GM18507 (cell line): Measurements from ENCODE around the gene BRINP2.
"Not testable (repeated sequence)": the region's sequence is repeated elsewhere in the genome, so short reads cannot be mapped to it uniquely, and the experiment has no call there.

ENCODE experiments used
- DNase-seq: peaks from one replicate; pipeline ENCODE4 v3.0.0; 2011; ENCODE audit warnings: low read depth; ENCODE audit not compliant: insufficient read length; ENCODE audit errors: extremely low spot score
- FAIRE-seq: peaks from 2 replicates; lab custom pipeline; 2011; peaks lifted over from hg19 to GRCh38; lab: Jason Lieb, UNC

Gene BRINP2

GRCh38 chr1:177305040-177306018 lies 134.6 kb downstream of the BRINP2 start:
- DNase-seq (no peak), FAIRE-seq (no peak)

GRCh38 chr1:177306019-177306415 lies 135.3 kb downstream of the BRINP2 start:
- FAIRE-seq = no peak
- no peak for DNase-seq

GRCh38 chr1:177306981-177307380 lies 136.2 kb downstream of the BRINP2 start:
- DNase-seq (no peak), FAIRE-seq (no peak)

- FAIRE-seq = no peak
- no peak for DNase-seq
Observed at GRCh38 chr1:177307771-177308170, 137.0 kb downstream of the BRINP2 start.

- DNase-seq (no peak), FAIRE-seq (no peak)
Observed at GRCh38 chr1:177309880-177310279, 139.1 kb downstream of the BRINP2 start.

DNA sequence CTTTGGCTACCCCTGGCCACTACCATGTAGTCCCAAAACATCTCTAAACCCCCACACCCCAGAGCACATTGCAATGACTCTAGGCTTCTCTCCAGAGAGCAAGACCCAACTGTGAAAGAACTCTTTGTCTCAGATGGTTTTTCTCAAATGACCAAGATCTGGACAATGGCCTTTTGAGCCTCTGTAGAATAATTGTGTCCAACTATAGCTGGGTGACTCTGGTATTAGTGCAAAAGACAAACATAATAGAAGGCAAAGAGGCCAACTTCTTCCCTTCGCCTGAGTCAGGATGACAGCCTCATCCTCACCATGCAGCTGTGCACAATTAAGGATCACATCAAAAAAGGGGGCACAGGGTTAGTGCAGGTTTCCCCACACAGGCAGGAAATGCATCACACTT lies 139.6 kb downstream of the BRINP2 start:
- DNase-seq (no peak), FAIRE-seq (no peak)

DNA sequence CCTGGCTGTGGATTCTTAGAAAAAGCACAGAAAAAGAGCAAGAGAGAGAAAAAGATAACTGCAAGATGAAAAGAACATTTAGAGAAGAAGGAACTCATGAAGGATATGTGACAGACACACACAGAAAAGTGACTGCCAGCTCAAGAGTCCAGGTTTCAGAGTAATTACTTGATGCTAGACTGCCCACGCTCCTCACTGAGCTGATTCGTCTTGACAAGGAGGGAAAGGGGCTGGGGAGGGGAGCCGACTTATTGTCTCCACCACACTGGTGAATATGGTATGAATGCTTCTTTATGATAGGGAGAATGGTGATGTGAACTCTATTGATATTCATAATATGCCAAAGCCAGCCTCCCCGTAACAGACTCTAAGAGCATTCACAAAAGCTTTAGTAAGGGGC lies 140.4 kb downstream of the BRINP2 start:
- FAIRE-seq = no peak

GRCh38 chr1:177311586-177311985 lies 140.8 kb downstream of the BRINP2 start:
- no peak for FAIRE-seq

More for the DNA sequence above, 140.4 kb downstream of the BRINP2 start:
- DNase-seq = no peak

DNA sequence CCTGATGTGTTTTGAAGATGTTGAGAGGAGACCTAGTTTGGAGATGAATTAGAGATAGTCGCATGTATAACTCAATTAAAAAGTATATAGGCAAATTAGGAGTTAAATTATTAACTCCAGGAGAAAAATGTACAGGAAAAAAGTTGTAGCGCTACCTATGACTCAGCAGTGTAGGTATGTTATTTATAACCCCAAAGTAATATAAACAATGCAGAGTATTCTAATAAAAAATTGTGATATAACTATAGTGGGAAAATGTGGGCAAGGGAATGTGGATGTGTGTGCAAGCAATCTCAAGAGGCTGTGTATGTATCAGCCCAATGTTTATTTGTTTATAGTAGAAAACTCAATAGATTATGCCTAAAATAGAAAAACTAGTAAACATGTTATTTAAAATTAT lies 144.5 kb downstream of the BRINP2 start:
- DNase-seq (no peak), FAIRE-seq (no peak)

More at GRCh38 chr1:177311586-177311985, 140.8 kb downstream of the BRINP2 start:
- no peak for DNase-seq

GRCh38 chr1:177315761-177316160 lies 145.0 kb downstream of the BRINP2 start:
- no peak for FAIRE-seq
- no peak for DNase-seq

GRCh38 chr1:177321434-177321833 lies 150.7 kb downstream of the BRINP2 start:
- FAIRE-seq, DNase-seq: not testable (repeated sequence)

DNA sequence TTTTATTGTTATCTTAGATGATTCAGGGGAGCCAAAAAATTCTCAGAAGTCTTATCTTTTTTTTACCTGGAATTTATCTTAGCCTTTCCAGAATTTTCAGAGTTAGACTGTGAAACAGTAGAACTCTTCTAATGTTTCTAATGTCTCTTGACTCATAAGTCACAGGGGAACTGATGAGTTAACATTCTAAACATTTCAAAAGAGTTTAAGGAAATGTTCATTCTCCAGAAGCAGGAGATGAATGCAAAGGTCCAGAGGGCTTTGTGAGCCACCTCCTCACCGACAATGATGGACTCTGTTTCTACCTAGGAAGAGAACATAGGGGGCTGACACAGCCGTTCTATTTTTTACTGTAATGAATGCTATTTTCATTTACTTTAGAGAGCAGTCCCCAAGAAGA lies 157.5 kb downstream of the BRINP2 start:
- no peak for FAIRE-seq
- no peak for DNase-seq

GRCh38 chr1:177329871-177330270 lies 159.1 kb downstream of the BRINP2 start:
- DNase-seq (no peak), FAIRE-seq (no peak)
